Uterus (tissue), 4 donors: Measurements from ENCODE around the gene CTDSPL. TPM values are rescaled to one million over a fixed set of nuclear protein-coding genes. Genes with fewer than 3 reads are reported as not detected.

Experiments
- DNase-seq, 2 donors: peaks; one replicate each; pipeline ENCODE4 v3.0.0-alpha.2; 2019 to 2020
- H3K27ac ChIP-seq, 2 donors: fragments of 200-600 bp; sonication (generic); 1 replicate in 1 of 2; 2 replicates in 1 of 2; pipeline ENCODE4 v1.5.1; 2016 to 2018
- H3K27me3 ChIP-seq, 2 donors: fragments of 200-600 bp; sonication (generic); one replicate each; pipeline ENCODE4 v1.5.1; 2018 to 2019; ENCODE audit warnings: control low read depth in 1 of 2
- H3K36me3 ChIP-seq, 2 donors: fragments of 200-600 bp; sonication (generic); one replicate each; pipeline ENCODE4 v1.5.1; 2019; ENCODE audit warnings: control low read depth in 1 of 2
- H3K4me1 ChIP-seq, 2 donors: fragments of 200-600 bp; sonication (generic); one replicate each; pipeline ENCODE4 v1.5.1; 2018 to 2019; ENCODE audit warnings: control low read depth in 1 of 2
- H3K4me3 ChIP-seq, 2 donors: fragments of 200-600 bp; sonication (generic); 1 replicate in 1 of 2; 2 replicates in 1 of 2; pipeline ENCODE4 v1.5.1; 2018 to 2019; ENCODE audit warnings: mild to moderate bottlenecking in 1 of 2
- H3K9me3 ChIP-seq, 2 donors: fragments of 200-600 bp; sonication (generic); one replicate each; pipeline ENCODE4 v1.5.1; 2019; ENCODE audit warnings: control low read depth in 1 of 2
- CTCF ChIP-seq, 4 experiments: fragments of 200-600 bp in 2 of 4; fragments of 450-650 bp in 2 of 4; sonication (generic) in 2 of 4; IDR thresholded peaks; one replicate each; pipeline ENCODE4 v1.5.1; 2016 to 2019; ENCODE audit warnings: antibody characterized with exemption in 4 of 4, mild to moderate bottlenecking in 2 of 4, moderate library complexity in 1 of 4
- POLR2A ChIP-seq, 2 donors: fragments of 450-650 bp; IDR thresholded peaks; one replicate each; pipeline ENCODE4 v1.6.1; 2016; ENCODE audit warnings: antibody characterized with exemption in 2 of 2, mild to moderate bottlenecking in 1 of 2, moderate library complexity in 1 of 2
- intact Hi-C: fragments of 100-400 bp; cut with DNase I; formaldehyde crosslinking; loops from one replicate; pipeline ENCODE4 v1.15.1; 2023; ENCODE audit warnings: low total_unique reads
- total RNA-seq, 4 donors: library from RNA; depleted of rRNA in 3 of 4; stranded (reverse); fragments of >200 nt in 3 of 4; gene quantifications; one replicate each; pipeline versions ENCODE4 v1.1.0 to v1.2.4, GENCODE V29; 2014 to 2023
- donor health status: DM: yes; HTN: yes; CAD: no.

Gene CTDSPL
- total RNA-seq, 4 donors from 2014 or later, result 6.4 to 55.9 (median 28.7) TPM

DNA sequence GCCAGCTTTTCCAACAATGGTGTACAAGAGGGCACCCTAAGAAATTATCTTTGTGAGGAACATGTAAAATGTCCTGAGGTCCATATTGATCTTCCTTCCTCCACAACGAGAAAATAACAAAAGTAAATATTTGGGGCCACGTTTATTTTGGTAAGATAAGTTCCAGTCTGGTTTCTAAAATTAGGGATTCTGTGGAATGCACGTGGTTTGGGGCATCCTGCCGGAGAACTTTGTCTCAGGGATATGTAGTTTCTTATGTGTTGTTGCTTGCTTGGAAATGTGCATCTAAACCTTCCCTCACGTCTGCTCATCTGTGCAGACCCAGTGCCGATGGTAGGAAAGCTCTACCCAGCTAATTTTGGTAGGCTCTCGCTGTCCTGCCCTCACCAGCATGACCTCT, 62.8 kb downstream of the CTDSPL start:
- no peak for DNase-seq

DNA sequence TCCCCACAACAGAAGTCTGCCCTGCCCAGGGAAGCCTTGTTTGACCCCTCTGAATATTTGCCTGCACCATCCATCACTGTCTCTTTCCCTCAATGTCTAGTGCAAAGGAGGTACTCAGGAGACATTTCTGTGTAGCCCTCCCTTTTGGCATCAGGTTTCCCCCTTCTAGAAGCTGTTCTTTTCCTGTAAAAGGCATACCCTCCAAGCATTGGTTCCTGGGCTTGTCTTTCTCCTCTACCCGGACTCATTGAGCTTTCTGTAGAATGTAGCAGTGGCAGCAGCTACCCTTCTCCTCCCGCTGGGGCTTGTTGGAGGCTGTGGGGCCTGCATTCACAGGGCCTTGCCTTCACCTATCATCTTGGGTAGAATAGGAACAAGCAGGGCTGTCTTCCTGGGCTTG, 63.5 kb downstream of the CTDSPL start:
- no peaks in the 10 kb centered on the region for H3K27me3 ChIP-seq
- no peak for DNase-seq
- no peak overlapping the region for H3K4me3 ChIP-seq
- peak overlapping the region in 1 of 2 donors; percentile 25 for H3K27ac ChIP-seq
- no peak for TF ChIP-seq CTCF (IDR thresholded peaks at IDR 0.05)
- no peak for TF ChIP-seq POLR2A (IDR thresholded peaks at IDR 0.05)
- H3K4me1 ChIP-seq, result no peaks in the 10 kb centered on the region
- H3K9me3 ChIP-seq, result no peaks in the 10 kb centered on the region
- no peaks in the 10 kb centered on the region for H3K36me3 ChIP-seq
- intact Hi-C loops, result no loop called here

More for the DNA sequence above, 62.8 kb downstream of the CTDSPL start:
- Histone ChIP-seq H3K36me3 (no peaks in the 10 kb centered on the region), H3K4me1 (no peaks in the 10 kb centered on the region), H3K27ac (peak overlapping the region; percentile 28 to 56), H3K9me3 (no peaks in the 10 kb centered on the region), H3K4me3 (no peak overlapping the region), H3K27me3 (no peaks in the 10 kb centered on the region)
- intact Hi-C loops, result no loop called here
- no peak for TF ChIP-seq CTCF (IDR thresholded peaks at IDR 0.05)
- TF ChIP-seq POLR2A (IDR thresholded peaks at IDR 0.05), result no peak

- no peak for DNase-seq
- no peak for TF ChIP-seq POLR2A (IDR thresholded peaks at IDR 0.05)
- TF ChIP-seq CTCF (IDR thresholded peaks at IDR 0.05), result no peak
- no peaks in the 10 kb centered on the region for H3K9me3 ChIP-seq
- no peaks in the 10 kb centered on the region for H3K27me3 ChIP-seq
- no peaks in the 10 kb centered on the region for H3K36me3 ChIP-seq
- intact Hi-C loops, result no loop called here
- H3K4me3 ChIP-seq, result no peak overlapping the region
- no peak overlapping the region for H3K27ac ChIP-seq
- no peaks in the 10 kb centered on the region for H3K4me1 ChIP-seq
Measured at GRCh38 chr3:37926611-37927010, 64.9 kb downstream of the CTDSPL start.

GRCh38 chr3:37930495-37930894, 68.8 kb downstream of the CTDSPL start:
- Histone ChIP-seq H3K27me3 (no peaks in the 10 kb centered on the region), H3K9me3 (no peaks in the 10 kb centered on the region), H3K4me3 (no peak overlapping the region), H3K4me1 (peaks cover 0 to 4% of the 10 kb centered on the region in 2 donors), H3K36me3 (no peaks in the 10 kb centered on the region), H3K27ac (no peak overlapping the region)
- intact Hi-C loops, result no loop called here
- no peak for DNase-seq
- TF ChIP-seq POLR2A (IDR thresholded peaks at IDR 0.05) (no peak), CTCF (IDR thresholded peaks at IDR 0.05) (no peak)

DNA sequence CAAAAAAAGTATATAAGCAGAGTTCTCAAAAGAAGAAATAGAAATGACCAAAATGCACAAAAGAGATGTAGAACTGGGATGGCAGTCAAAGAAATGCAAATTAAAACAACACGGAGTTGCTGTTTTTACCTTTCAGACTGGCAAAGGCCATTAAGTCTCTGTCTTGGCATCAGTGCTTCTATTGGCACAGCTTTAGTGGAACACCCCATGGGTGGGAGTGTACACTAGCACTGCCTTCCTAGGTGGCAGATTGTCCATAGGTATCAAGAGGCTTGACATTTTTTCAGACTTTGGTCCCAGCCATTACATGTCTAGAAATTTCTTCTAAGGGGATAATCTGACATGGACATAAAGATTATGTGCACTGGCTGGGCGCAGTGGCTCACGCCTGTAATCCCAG, 70.8 kb downstream of the CTDSPL start:
- Histone ChIP-seq H3K9me3 (no peaks in the 10 kb centered on the region), H3K27ac (no peak overlapping the region)

More for the DNA sequence above, 70.8 kb downstream of the CTDSPL start:
- intact Hi-C loops, result no loop called here
- DNase-seq, result no peak
- no peaks in the 10 kb centered on the region for H3K27me3 ChIP-seq
- peaks cover 0 to 4% of the 10 kb centered on the region in 2 donors for H3K4me1 ChIP-seq
- no peak overlapping the region for H3K4me3 ChIP-seq
- TF ChIP-seq POLR2A (IDR thresholded peaks at IDR 0.05), result no peak
- no peak for TF ChIP-seq CTCF (IDR thresholded peaks at IDR 0.05)
- H3K36me3 ChIP-seq, result no peaks in the 10 kb centered on the region
